KOPT-K1 (cell line): ENCODE measurements around the gene MIA3.
A peak's percentile ranks its signal among the peaks of the same experiment; 100 is the strongest.
"Not testable (repeated sequence)": the region's sequence is repeated elsewhere in the genome, so short reads cannot be mapped to it uniquely, and the experiment has no call there.

ENCODE experiments used
- H3K27ac ChIP-seq: fragments of 200-600 bp; sonication (generic); 2 replicates; pipeline ENCODE4 v1.5.1; 2016; ENCODE audit warnings: antibody characterized with exemption, mild to moderate bottlenecking, low read depth, low read length; ENCODE audit not compliant: poor library complexity, severe bottlenecking
- H3K36me3 ChIP-seq: fragments of 200-600 bp; sonication (generic); 2 replicates; pipeline ENCODE4 v1.5.1; 2017; ENCODE audit warnings: antibody characterized with exemption, mild to moderate bottlenecking, low read length, moderate library complexity; ENCODE audit not compliant: insufficient read depth
- H3K9me3 ChIP-seq: fragments of 200-600 bp; sonication (generic); 2 replicates; pipeline ENCODE4 v1.5.1; 2017; ENCODE audit warnings: antibody characterized with exemption, low read length, mild to moderate bottlenecking; ENCODE audit not compliant: insufficient read depth, poor library complexity, severe bottlenecking

Gene MIA3

GRCh38 chr1:222606757-222607156 is 11.1 kb upstream of the MIA3 start:
- H3K9me3 ChIP-seq: peaks cover 4% of the 10 kb centered on the region
- H3K36me3 ChIP-seq: no peaks in the 10 kb centered on the region
- no peak overlapping the region for H3K27ac ChIP-seq

GRCh38 chr1:222609111-222609510 is 8.8 kb upstream of the MIA3 start:
- H3K36me3 ChIP-seq, H3K9me3 ChIP-seq, H3K27ac ChIP-seq: not testable (repeated sequence)

DNA sequence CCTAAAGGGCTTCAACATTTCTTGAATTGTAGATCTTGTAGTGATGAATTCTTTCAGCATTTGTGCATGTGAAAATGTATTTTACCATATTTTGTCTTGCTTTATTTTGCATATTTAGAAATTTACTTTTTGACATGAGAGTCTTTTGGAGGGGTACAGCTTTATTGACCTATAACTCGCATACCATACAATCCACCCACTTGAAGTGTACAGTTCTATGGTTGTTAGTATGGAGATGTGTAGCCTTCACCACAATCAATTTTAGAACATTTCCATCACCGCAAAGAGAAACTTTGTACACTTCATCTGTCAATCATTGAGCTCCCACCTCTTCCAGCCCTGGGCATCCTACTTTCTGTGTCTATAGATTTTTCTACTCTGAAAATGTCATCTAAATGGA is 7.2 kb upstream of the MIA3 start:
- peaks cover 4% of the 10 kb centered on the region for H3K9me3 ChIP-seq

DNA sequence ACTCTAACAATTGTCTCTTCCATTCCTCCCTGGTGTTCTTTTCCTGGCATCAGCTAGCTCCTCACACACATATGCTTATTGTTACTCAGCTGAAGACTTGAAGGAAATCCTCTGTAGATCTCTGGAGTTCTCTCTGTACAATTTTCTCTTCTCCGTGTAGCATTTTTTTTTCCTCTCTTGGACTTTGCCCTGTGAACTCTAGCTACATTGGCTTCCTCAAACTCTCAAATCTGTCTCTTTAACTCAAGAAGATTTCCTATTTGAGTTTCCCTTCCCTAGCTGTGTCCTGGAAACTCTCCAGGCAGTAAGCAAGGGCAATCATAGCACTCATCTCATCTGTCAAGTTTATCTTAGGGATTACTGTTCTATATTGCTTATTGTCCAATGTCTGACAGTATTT is 4.3 kb upstream of the MIA3 start:
- peaks cover 4% of the 10 kb centered on the region for H3K9me3 ChIP-seq
- H3K36me3 ChIP-seq: no peaks in the 10 kb centered on the region
- H3K27ac ChIP-seq: no peak overlapping the region

More for the DNA sequence above, 7.2 kb upstream of the MIA3 start:
- H3K36me3 ChIP-seq: no peaks in the 10 kb centered on the region
- H3K27ac ChIP-seq: no peak overlapping the region

- H3K36me3 ChIP-seq: no peaks in the 10 kb centered on the region
- no peaks in the 10 kb centered on the region for H3K9me3 ChIP-seq
- no peak overlapping the region for H3K27ac ChIP-seq
Observed at GRCh38 chr1:222616525-222616924, 1.4 kb upstream of the MIA3 start.

- H3K9me3 ChIP-seq: no peaks in the 10 kb centered on the region
- peak overlapping the region; percentile 51 for H3K27ac ChIP-seq
- peaks cover 6% of the 10 kb centered on the region for H3K36me3 ChIP-seq
Observed at GRCh38 chr1:222617367-222617951, 438 bp upstream of the MIA3 start.

- H3K9me3 ChIP-seq: no peaks in the 10 kb centered on the region
- H3K36me3 ChIP-seq: peaks cover 22% of the 10 kb centered on the region
- H3K27ac ChIP-seq: peak overlapping the region; percentile 61
Observed at GRCh38 chr1:222618880-222619596, 1.1 kb downstream of the MIA3 start.

GRCh38 chr1:222620566-222620965 is 2.7 kb downstream of the MIA3 start:
- H3K36me3 ChIP-seq: peaks cover 36% of the 10 kb centered on the region
- H3K27ac ChIP-seq: no peak overlapping the region
- H3K9me3 ChIP-seq: no peaks in the 10 kb centered on the region

DNA sequence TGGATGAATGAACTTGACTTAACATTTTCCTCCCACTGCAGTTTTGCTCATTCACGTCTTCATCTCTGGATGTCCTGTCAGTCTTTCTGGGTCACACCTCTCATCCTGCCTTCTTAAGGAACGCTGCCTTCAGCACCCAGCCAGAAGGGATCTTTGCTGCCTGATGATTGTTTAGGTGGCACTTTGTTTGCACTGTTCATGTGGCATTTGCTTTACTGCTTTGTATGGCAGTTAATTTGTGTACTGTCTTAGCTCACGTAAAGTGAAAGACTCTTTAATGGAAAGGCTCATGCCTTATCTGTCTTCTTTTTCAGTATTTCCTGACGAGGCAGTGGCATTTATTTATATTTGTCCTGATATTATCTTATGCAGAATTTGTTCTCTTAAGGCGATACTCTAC is 4.9 kb downstream of the MIA3 start:
- H3K9me3 ChIP-seq: no peaks in the 10 kb centered on the region
- H3K36me3 ChIP-seq: peaks cover 58% of the 10 kb centered on the region
- H3K27ac ChIP-seq: no peak overlapping the region

DNA sequence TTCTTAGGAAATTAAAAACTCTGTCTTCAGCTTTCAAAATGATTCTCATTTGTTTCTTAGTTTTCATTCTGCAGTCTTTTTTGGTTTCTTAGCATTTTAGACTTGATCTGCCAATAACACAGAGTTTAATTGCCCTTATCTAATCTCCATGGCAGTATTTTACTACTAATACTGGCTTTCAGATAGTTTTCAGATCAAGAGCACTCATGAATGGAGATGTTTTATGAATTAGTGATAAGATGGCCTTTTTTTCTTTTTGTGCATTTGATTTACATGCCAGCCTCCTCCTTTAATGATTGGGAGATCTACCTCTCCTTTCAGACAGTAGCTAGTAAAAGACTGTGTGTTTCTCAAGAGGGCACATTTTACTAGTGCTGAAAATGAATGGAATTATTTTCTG is 5.6 kb downstream of the MIA3 start:
- Histone ChIP-seq H3K36me3 (peaks cover 65% of the 10 kb centered on the region), H3K9me3 (no peaks in the 10 kb centered on the region), H3K27ac (no peak overlapping the region)

GRCh38 chr1:222624214-222624613 is 6.3 kb downstream of the MIA3 start:
- Histone ChIP-seq H3K9me3 (no peaks in the 10 kb centered on the region), H3K36me3 (peaks cover 72% of the 10 kb centered on the region), H3K27ac (no peak overlapping the region)

GRCh38 chr1:222627232-222627631 is 9.3 kb downstream of the MIA3 start:
- no peak overlapping the region for H3K27ac ChIP-seq
- peaks cover 96% of the 10 kb centered on the region for H3K36me3 ChIP-seq
- H3K9me3 ChIP-seq: no peaks in the 10 kb centered on the region

- Histone ChIP-seq H3K9me3 (no peaks in the 10 kb centered on the region), H3K27ac (no peak overlapping the region), H3K36me3 (peaks cover 92% of the 10 kb centered on the region)
Observed at GRCh38 chr1:222629921-222630535, 12.1 kb downstream of the MIA3 start.

GRCh38 chr1:222631611-222632208 is 13.8 kb downstream of the MIA3 start:
- H3K36me3 ChIP-seq: peaks cover 84% of the 10 kb centered on the region
- H3K27ac ChIP-seq: no peak overlapping the region
- no peaks in the 10 kb centered on the region for H3K9me3 ChIP-seq

GRCh38 chr1:222632749-222633148 is 14.9 kb downstream of the MIA3 start:
- H3K36me3 ChIP-seq: peaks cover 83% of the 10 kb centered on the region

More at GRCh38 chr1:222632749-222633148, 14.9 kb downstream of the MIA3 start:
- Histone ChIP-seq H3K27ac (no peak overlapping the region), H3K9me3 (no peaks in the 10 kb centered on the region)
